Vagina (tissue), 2 donors: ENCODE data around the gene PIP5K1C.

Experiments
- POLR2A ChIP-seq, 2 donors: fragments of 450-650 bp; IDR thresholded peaks; one replicate each; pipeline ENCODE4 v1.6.1; 2017; ENCODE audit warnings: antibody characterized with exemption in 2 of 2, mild to moderate bottlenecking in 2 of 2, moderate library complexity in 2 of 2
- TF ChIP-seq, protein P1 (sequence below), 3 experiments: fragments of 450-650 bp in 2 of 3; fragments of 200-600 bp in 1 of 3; sonication (generic) in 1 of 3; IDR thresholded peaks; one replicate each; pipeline ENCODE4 v1.5.1; 2017 to 2019; ENCODE audit warnings: antibody characterized with exemption in 3 of 3, mild to moderate bottlenecking in 2 of 3, moderate library complexity in 2 of 3

- TF ChIP-seq, protein P1, sequence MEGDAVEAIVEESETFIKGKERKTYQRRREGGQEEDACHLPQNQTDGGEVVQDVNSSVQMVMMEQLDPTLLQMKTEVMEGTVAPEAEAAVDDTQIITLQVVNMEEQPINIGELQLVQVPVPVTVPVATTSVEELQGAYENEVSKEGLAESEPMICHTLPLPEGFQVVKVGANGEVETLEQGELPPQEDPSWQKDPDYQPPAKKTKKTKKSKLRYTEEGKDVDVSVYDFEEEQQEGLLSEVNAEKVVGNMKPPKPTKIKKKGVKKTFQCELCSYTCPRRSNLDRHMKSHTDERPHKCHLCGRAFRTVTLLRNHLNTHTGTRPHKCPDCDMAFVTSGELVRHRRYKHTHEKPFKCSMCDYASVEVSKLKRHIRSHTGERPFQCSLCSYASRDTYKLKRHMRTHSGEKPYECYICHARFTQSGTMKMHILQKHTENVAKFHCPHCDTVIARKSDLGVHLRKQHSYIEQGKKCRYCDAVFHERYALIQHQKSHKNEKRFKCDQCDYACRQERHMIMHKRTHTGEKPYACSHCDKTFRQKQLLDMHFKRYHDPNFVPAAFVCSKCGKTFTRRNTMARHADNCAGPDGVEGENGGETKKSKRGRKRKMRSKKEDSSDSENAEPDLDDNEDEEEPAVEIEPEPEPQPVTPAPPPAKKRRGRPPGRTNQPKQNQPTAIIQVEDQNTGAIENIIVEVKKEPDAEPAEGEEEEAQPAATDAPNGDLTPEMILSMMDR (IDR thresholded peaks at IDR 0.05) = no peak
- no peak for TF ChIP-seq POLR2A (IDR thresholded peaks at IDR 0.05)
Measured at GRCh38 chr19:3593156-3593555, 107.1 kb downstream of the PIP5K1C start.
